Measurements from ENCODE around the gene SPATA31D3.

DNA sequence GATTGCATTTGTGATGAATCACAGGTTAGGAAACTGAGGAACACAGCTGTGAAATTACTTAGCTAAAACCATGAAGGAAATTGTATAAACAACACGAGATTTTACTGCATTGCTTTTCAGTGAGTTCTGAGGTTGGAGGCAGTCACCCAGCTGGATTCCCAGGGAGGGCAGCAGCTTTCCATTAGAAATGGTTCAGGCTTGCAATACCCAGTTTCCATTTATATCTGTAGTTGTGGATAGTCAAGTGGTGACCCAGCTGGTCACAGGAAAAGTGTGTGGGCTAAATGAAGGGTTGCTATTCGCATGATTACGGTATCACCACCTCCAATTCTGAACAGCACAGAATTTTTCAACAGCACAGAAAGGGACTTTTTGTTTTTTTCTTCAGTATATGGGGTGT is 49.4 kb upstream of the SPATA31D3 start:
- TF ChIP-seq POLR2A (IDR thresholded peaks at IDR 0.05; ENCODE audit: insufficient read depth in 1 of 2, low read depth in 2 of 2, low read length in 2 of 2) = no peak
- TF ChIP-seq ZNF563 (CRISPR knock-in tag; IDR thresholded peaks at IDR 0.05) = no peak
- no peak for TF ChIP-seq REST (IDR thresholded peaks at IDR 0.05; ENCODE audit: borderline replicate concordance in 1 of 2, low read depth in 1 of 2, low read length in 2 of 2)
- TF ChIP-seq CTCF (CRISPR knock-in tag; IDR thresholded peaks at IDR 0.05) = no peak
- TF ChIP-seq, protein P1, sequence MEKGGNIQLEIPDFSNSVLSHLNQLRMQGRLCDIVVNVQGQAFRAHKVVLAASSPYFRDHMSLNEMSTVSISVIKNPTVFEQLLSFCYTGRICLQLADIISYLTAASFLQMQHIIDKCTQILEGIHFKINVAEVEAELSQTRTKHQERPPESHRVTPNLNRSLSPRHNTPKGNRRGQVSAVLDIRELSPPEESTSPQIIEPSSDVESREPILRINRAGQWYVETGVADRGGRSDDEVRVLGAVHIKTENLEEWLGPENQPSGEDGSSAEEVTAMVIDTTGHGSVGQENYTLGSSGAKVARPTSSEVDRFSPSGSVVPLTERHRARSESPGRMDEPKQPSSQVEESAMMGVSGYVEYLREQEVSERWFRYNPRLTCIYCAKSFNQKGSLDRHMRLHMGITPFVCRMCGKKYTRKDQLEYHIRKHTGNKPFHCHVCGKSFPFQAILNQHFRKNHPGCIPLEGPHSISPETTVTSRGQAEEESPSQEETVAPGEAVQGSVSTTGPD (CRISPR knock-in tag; IDR thresholded peaks at IDR 0.05) = no peak
- no peak for TF ChIP-seq FOXM1 (CRISPR knock-in tag; IDR thresholded peaks at IDR 0.05)
- no peak for TF ChIP-seq NR2F1 (CRISPR knock-in tag; IDR thresholded peaks at IDR 0.05)
- no peak for TF ChIP-seq GABPA (IDR thresholded peaks at IDR 0.05; ENCODE audit: low read depth, low read length)
- TF ChIP-seq GABPA (CRISPR knock-in tag; IDR thresholded peaks at IDR 0.05; ENCODE audit: low read depth) = no peak
- TF ChIP-seq RFX5 (IDR thresholded peaks at IDR 0.05; ENCODE audit: low read depth, low read length) = no peak
- no peak for TF ChIP-seq ZNF292 (CRISPR knock-in tag; IDR thresholded peaks at IDR 0.05; ENCODE audit: borderline replicate concordance, low read depth)
- no peak for TF ChIP-seq EP300 (IDR thresholded peaks at IDR 0.05; ENCODE audit: low read depth in 2 of 2, low read length in 2 of 2)
- no peak for TF ChIP-seq EP300 (CRISPR knock-in tag; IDR thresholded peaks at IDR 0.05; ENCODE audit: borderline replicate concordance)
- no peak for TF ChIP-seq PBX3 (CRISPR knock-in tag; IDR thresholded peaks at IDR 0.05; ENCODE audit: borderline replicate concordance)
